ENCODE data around the gene E2F3. TPM values are rescaled to one million over a fixed set of nuclear protein-coding genes. Genes with fewer than 3 reads are reported as not detected.

Gene E2F3
- total RNA-seq, 2 experiments from 2014 or later: 16.0 to 17.0 TPM

GRCh38 chr6:20367743-20368485 lies 33.8 kb upstream of the E2F3 start:
- no peak for TF ChIP-seq CTCF (IDR thresholded peaks at IDR 0.05)
- intact Hi-C loops (cut with micrococcal nuclease): no loop called here
- H3K27ac Mint-ChIP-seq: peak overlapping the region; percentile 91
- DNase-seq (peak; percentile 49), ATAC-seq (peak; percentile 61)
- POLR2A ChIA-PET: interaction anchor here (0.8 to 2.2 kb wide), 5 partner anchors 33 to 155 kb away, joined by 3 to 7 read pairs (median 4); partner anchors contain the start of gene E2F3
- H3K27me3 Mint-ChIP-seq: no peaks in the 10 kb centered on the region
- H3K4me1 Mint-ChIP-seq (ENCODE audit: low read depth): peaks cover 60% of the 10 kb centered on the region
- H3K9me3 Mint-ChIP-seq: peaks cover 3% of the 10 kb centered on the region
- CTCF ChIA-PET: interaction anchor here (0.9 to 1.9 kb wide), 5 partner anchors 11 to 162 kb away, joined by 4 read pairs; no protein-coding TSS in a partner anchor
- no peaks in the 10 kb centered on the region for H3K36me3 Mint-ChIP-seq (ENCODE audit: low read depth)
- no peak overlapping the region for H3K4me3 Mint-ChIP-seq

GRCh38 chr6:20370393-20370792 lies 31.3 kb upstream of the E2F3 start:
- ATAC-seq (no peak), DNase-seq (no peak)
- ChIA-PET POLR2A (interaction anchor here (1.9 kb wide), 1 partner anchor 34 kb away, joined by 5 read pairs; no protein-coding TSS in a partner anchor), CTCF (interaction anchor here (1.1 to 1.3 kb wide), 2 partner anchors 34 to 51 kb away, joined by 4 read pairs; no protein-coding TSS in a partner anchor)
- Mint-ChIP-seq H3K4me3 (no peak overlapping the region), H3K27me3 (no peaks in the 10 kb centered on the region), H3K4me1 (ENCODE audit: low read depth) (peaks cover 49% of the 10 kb centered on the region), H3K36me3 (ENCODE audit: low read depth) (no peaks in the 10 kb centered on the region), H3K27ac (peak overlapping the region; percentile 56), H3K9me3 (peaks cover 2% of the 10 kb centered on the region)
- TF ChIP-seq CTCF (IDR thresholded peaks at IDR 0.05): no peak
- intact Hi-C loops (cut with micrococcal nuclease): no loop called here

- no peak for DNase-seq
- H3K27me3 Mint-ChIP-seq: no peaks in the 10 kb centered on the region
- ATAC-seq: no peak
- ChIA-PET POLR2A (interaction anchor here (1.2 to 1.9 kb wide), 2 partner anchors 34 to 51 kb away, joined by 5 to 6 read pairs; no protein-coding TSS in a partner anchor), CTCF (interaction anchor here (1.3 kb wide), 1 partner anchor 33 kb away, joined by 4 read pairs; no protein-coding TSS in a partner anchor)
- H3K36me3 Mint-ChIP-seq (ENCODE audit: low read depth): no peaks in the 10 kb centered on the region
- H3K4me3 Mint-ChIP-seq: no peak overlapping the region
- intact Hi-C loops (cut with micrococcal nuclease): no loop called here
- TF ChIP-seq CTCF (IDR thresholded peaks at IDR 0.05): no peak
- peaks cover 2% of the 10 kb centered on the region for H3K9me3 Mint-ChIP-seq
- peaks cover 45% of the 10 kb centered on the region for H3K4me1 Mint-ChIP-seq (ENCODE audit: low read depth)
- H3K27ac Mint-ChIP-seq: no peak overlapping the region
Observed at GRCh38 chr6:20370801-20371200, 30.9 kb upstream of the E2F3 start.

GRCh38 chr6:20375436-20375835 lies 26.2 kb upstream of the E2F3 start:
- no peak overlapping the region for H3K27ac Mint-ChIP-seq
- H3K9me3 Mint-ChIP-seq: no peaks in the 10 kb centered on the region
- no peak for ATAC-seq
- POLR2A ChIA-PET: interaction anchor here (0.7 to 1.6 kb wide), 2 partner anchors 9 to 28 kb away, joined by 3 to 4 read pairs; no protein-coding TSS in a partner anchor
- DNase-seq: no peak
- no peak overlapping the region for H3K4me3 Mint-ChIP-seq
- TF ChIP-seq CTCF (IDR thresholded peaks at IDR 0.05): no peak
- H3K4me1 Mint-ChIP-seq (ENCODE audit: low read depth): peaks cover 20% of the 10 kb centered on the region
- H3K27me3 Mint-ChIP-seq: no peaks in the 10 kb centered on the region
- intact Hi-C loops (cut with micrococcal nuclease): no loop called here
- no peaks in the 10 kb centered on the region for H3K36me3 Mint-ChIP-seq (ENCODE audit: low read depth)
- CTCF ChIA-PET: interaction anchor here (0.8 to 2.6 kb wide), 2 partner anchors 24 to 60 kb away, joined by 3 to 7 read pairs; no protein-coding TSS in a partner anchor

All from activated CD8-positive, alpha-beta T cell treated with anti-CD3 and anti-CD28 coated beads for 36 hours (primary cell).